GM21619 (cell line): ENCODE data around the gene GPS2.
A peak's percentile ranks its signal among the peaks of the same experiment; 100 is the strongest.

Experiments
- ATAC-seq: cut with Tn5 transposase; IDR thresholded peaks from one replicate; pipeline ENCODE4 v1.9.1; 2021; ENCODE audit not compliant: unreplicated experiment

Gene GPS2

DNA sequence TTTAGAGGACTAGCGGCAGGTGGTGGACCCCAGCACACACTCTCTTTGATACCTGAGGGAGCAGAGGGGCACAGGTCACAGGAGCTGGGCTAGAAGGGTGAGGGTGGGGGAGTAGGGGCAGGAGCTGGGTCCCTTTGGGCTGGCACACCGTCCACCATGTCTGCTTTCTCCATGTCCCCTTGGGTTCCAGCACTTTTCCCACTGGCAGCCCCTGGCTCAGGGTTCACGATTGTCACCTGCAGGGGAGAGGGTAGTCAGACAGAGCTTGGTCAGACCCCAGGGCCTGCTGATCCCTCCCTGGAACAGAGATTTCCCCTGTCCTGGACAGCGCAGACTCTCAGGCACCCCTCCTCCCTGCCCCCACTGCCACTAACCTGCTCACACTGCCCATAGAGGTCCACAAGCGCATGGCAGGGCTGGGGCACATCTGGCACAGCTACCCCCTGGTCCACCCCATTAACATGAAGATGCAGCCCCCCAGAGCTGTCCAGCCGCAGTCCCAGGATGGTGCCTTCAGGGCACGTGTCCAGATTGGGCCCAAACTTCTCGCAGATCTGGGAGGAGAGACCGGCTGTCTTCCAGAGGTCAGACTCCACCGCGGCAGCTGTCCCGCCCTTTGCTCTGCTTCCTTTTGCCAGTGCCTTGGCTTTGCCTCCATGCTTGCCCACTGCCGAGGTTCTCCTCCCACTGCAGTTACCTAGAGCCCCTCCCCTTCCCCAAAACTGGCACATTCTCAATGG lies 3.1 kb upstream of the GPS2 start:
- ATAC-seq, result no peak

DNA sequence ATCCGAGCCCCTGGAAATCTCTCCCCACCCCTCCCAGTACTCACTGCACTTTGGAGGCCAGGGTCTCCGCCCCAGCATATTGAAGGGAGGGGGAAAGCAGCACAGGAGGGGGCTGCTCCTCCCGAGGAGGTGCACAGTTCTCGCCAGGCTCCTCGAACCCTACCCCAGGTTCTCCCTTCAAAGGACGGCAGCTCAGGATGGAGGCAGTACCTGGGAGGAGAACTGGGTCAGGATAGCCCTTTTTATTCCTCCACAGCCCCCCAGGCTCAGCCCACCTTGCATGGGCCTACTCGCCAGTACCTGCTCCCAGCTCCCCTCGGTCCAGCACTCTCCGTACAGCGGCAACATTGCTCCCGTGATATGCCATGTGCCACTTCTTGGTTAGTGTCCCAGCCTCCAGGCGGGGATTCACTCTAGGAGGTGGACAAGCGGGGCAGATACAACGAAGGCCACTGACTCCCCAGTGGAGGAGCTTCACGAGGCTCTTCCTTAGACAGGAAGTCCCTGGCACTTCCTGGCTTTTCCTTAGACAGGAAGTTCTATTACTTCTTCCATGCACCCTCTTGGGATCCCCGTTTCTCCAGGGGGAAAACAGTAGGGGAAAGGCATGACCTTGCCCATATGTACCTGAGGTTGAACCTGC lies 2.1 kb upstream of the GPS2 start:
- ATAC-seq, result no peak

DNA sequence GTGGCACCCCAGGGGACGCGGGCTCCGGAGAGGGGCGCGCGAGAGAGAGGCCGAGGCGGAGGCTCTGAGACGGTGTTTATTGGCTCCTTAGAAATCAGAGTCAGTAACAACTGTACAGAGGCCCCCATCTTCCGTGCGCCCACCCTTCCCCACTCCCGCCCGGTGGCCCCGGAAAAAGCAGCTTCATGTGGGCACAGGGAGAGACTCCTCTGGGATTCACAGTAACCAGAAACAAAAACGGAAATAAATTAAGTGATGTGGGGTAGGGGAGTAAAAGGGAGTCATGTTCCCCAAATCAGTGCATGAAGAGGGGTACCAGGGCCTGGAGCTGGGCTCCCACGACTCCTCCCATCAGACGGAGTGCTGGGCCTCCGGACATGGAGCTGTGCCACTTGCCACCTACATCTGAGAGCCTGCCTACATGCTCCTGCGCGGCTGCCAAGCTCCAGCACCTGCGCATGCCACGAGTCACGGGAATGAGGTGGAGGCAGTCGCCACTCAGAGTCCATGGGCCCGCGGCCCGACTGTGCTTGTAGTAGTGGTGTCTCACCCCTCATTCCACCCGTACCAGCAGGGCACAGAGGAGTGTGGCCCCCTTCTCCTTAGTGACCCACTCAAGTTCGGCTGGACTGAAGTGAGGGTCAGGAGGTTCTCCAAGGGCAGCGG lies 543 bp upstream of the GPS2 start:
- no peak for ATAC-seq

DNA sequence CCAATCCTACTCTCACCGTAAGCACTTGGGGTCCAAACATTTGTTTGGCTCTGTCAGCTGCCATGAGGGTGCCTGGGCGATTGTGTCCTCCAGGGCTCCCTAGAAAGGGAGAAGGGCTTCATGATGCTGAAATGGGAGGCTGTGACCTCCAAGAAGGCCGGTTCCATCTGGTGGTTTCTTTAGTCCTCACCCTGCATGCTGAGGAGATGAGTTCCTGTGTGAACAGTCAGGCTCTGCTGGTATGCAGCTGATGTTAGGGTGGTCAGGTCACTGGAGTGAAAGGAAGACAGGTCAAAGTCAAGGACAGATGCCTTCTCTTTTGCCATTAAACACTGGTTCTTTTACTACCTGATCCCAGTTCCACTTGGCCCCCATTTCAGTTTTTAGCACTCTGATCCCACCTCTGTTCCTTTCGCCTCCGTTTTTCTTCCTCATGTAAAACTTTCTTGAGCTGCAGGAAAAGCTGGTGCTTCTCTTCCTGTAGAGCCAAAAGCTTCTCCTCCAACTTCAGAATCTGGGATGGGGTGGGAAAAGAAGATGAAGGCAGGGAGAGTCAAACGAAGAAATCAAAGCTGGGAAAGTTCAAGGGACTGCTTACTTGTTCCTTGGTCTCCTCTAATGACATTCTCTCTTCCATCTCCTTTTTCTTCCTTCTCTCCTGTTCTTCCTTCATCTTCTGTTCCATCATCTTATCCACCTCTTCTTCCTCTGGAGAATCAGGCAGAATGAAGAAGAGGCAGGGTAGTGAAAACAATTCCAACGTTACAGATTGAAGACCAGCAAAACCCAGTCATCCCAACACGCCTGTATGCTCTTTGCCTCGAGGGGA lies 1.1 kb downstream of the GPS2 start:
- ATAC-seq, result no peak

DNA sequence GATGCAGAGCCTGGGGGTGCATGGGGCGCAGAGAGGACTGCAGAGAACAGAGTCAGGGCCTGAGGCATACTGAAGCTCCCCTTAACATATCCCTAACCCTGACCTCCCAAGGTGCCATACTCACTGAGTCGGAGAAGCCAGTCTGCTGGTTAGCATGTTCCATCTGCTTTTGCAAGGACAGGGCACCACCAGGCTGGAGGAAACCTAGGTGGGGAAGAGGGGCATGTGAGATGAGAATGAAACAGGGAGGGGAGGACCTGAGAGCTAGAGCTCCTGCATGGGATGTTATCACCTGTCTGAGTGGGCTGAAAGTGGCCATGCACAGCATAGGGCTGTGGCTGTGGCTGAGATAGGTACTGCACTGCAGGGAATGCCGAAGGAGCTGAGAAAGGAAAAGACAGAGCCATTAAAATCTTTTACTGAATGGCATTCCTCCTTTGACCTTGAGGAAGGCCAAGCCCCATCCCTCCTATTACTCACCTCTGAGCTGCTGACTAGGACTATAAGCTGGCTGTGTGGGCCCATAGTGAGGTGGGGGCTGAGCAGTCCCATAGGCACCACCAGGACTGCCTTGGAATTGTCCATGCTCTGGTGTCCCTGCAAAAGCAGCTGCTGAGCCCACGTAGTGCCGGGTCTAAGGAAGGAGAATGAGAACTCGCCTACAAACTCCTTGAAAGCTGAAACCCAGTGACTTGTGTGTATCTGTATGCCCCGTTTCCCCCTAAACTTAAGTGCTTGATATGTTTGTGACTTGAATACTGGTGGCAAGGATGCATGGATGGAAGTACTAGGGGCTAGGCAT lies 1.9 kb downstream of the GPS2 start:
- no peak for ATAC-seq

DNA sequence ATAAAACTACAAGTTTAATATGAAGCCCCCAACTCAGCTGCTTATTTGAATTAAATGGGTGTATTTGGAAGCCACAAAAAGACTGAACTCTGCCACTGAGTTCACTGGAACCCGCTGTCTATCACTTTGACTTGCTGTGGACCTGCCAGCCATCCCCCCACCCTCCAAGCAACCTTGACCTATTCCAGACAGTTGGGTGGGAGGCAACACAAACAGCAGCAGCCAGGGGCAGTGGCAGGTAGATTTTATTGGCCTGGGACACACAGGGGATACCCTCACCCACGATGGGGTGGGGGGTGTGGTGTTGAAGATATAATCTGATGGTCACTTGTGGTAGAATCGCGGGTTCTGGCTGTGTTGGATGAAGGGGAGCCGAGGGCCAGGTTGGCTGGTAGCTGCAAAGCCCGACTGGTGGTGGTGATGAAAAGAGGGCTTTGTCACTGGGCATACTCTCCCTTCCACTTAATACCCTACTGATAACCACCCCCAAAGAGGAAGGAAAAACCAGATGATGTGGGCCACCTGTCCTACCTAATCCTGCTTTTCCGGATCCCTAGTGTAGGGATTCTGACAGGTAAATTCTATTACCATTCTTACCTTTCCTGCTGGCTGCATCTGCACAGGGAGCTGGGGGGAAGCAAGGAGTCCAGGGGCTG lies 2.6 kb downstream of the GPS2 start:
- no peak for ATAC-seq

DNA sequence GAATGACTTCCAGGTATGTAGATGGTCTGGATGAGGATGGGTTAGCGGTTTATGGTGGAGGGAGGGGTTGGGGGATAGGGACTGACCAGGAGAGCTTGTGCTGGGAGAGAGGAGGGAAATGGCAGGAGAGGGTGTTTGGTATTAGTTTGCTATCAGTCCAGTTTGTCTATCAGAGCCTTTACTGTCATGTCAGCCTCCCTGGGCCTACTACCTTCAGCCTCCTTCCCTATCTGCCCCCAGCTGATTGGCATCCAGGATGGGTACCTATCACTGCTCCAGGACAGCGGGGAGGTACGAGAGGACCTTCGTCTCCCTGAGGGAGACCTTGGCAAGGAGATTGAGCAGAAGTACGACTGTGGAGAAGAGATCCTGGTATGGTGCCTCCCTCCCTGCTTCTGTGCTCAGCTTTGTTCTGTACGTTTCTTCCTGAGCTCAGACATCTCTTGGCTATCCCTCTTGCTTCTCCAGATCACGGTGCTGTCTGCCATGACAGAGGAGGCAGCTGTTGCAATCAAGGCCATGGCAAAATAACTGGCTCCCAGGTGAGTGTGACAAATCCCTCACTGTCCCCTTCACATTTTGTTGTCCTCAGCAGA lies 4.0 kb downstream of the GPS2 start:
- no peak for ATAC-seq

DNA sequence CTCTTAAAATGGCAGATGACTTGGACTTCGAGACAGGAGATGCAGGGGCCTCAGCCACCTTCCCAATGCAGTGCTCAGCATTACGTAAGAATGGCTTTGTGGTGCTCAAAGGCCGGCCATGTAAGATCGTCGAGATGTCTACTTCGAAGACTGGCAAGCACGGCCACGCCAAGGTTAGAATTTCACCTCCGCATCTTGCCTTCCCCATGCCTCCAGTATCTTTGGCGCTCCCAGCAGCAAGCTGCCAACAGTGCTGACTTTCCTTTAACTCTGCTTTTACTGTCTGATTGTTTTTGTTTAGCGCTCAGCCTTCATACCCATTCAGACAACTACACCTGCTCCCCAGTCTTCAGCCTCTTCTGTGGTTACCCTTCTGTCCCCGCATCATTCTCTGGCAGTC lies 5.5 kb downstream of the GPS2 start:
- ATAC-seq, result no peak

DNA sequence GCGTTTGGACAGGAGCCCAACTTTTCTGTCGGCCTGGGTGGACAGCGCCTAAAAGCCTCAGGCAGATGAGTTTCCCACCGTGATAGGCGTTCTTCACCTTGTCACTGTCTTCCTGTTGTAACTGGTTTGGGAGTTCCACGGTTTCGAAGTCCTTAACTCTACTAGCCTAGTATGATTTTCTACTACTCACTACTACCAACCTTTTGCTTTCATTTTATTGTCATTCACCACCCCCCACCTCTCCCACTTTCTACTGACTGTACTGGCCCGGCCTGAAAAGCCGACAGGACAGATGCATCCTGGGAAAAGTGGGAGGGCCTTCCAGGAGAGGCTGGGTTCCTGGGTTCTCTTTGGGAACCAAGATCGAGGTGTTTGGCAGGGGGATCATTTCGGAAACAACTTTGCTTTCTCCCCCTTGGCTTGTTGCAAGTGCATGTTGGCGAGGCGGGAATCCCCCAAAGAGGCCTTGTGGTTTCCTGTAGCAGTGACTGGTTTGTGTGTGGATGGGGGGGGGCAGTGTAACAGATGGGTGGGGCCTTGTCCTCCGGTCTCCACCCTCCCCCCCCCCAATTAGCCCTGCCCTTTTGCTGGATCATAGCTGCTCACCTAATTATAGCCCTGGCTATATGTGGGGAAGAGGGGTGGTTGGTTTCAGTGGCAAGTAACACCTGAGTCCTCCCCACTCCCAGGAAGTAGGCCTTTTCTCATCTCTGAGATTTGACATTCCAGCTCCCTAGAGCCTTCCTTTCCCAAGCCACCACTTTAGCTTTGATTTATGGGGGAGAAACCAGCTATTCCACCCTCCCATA lies 6.3 kb downstream of the GPS2 start:
- no peak for ATAC-seq

DNA sequence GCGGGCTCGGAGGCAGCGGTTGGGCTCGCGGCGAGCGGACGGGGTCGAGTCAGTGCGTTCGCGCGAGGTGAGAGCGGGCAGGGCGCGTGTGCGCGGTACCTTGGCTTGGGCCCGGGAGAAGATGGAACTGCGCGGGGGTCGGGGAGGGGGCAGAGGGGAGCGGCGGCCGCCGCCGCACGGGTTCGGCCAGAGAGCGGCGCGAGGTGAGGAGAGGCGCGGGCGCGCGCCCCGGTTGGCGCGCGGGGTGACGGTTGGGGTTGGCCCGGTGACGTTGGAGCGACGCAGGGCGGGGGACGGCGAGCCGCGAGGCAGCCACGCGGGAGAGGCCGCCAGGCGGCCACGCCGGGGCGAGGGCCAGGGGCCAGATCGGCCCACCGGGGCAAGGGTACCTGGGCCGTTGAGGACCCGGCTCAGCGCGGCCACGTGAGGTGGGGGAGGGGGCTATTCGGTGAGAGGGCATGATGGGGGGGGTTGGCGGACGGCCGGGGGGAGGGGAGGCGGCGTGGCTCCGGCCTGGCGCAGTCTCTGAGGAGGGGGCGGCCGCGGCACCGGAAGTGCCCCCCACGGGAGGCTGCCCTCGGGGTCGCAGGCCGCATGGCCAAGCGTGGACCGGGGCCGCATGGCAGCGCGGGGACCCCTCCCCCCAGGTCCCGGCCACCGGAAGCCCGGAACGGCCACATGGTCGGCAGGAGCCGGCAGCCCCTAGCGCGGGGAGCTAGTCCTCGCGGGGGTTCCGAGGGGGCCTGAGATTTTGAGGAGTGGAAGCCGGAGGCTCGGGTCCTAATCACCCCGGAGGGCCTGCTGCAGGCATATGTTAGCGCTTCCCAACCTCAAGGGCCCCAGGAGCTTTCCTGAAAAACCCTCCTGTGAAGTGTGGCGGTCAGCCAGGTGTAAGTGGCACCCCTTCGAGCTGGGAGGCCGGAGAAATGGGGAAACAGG lies 7.2 kb downstream of the GPS2 start:
- ATAC-seq, result no peak

DNA sequence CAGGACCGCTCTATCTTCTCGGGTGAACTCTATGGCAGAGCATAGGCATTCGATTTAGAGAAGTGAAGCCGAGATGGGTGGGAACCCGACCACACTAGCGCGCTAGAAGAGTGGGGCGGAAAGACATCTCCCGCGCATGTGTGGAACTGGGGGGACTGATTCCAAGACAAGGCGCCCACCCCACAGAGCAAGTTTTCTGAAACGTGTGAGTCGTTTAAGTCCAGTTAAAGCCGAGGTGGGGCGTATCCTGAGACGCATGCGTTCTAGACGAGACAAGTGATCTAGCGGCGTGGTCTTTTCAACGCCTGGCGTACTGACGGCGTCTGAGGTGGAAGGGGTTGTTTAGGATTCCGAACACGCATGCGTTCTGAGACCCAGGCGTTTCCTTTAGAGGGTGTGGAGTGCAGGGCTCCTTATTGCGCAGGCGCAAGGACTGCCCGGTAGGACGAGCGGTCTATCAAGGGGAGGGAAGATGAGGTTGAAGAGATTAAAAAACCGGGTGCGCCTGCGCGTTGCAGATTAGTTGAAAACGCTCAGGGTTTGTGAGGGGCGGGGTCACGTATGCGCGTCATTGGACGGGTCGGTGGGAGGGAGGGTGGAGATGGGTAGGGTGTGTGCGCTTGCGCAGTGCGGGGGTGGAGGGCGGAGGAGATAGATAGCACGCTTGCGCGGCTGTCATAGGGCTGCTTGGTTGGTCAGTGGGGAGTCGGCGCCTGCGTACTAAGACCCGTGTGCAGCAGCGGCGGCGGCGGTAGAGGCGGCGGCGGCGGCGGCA lies 8.1 kb downstream of the GPS2 start, which contains the start of gene EIF5A:
Gene EIF5A (plus strand): TSS at position 718 of the 775 bp plus-strand sequence. CDS start 2,008 bp downstream, outside the sequence.
- peak; percentile 54 for ATAC-seq

DNA sequence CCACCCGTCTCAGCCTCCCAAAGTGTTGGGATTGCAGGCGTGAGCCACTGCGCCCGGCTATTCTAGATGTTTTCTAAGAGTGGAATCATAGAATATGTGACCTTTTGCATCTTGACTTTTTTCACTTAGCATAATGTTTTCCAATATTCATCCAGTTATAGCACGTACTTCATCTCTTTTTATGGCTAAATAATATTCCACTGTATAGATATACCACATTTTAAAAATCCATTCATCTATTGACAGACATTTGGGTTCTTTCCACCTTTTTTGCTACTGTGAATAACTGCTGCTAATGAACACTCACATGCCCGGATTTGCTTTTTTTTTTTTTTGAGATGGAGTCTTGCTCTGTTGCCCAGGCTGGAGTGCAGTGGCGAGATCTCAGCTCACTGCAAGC lies 11.0 kb downstream of the GPS2 start:
- no peak for ATAC-seq

DNA sequence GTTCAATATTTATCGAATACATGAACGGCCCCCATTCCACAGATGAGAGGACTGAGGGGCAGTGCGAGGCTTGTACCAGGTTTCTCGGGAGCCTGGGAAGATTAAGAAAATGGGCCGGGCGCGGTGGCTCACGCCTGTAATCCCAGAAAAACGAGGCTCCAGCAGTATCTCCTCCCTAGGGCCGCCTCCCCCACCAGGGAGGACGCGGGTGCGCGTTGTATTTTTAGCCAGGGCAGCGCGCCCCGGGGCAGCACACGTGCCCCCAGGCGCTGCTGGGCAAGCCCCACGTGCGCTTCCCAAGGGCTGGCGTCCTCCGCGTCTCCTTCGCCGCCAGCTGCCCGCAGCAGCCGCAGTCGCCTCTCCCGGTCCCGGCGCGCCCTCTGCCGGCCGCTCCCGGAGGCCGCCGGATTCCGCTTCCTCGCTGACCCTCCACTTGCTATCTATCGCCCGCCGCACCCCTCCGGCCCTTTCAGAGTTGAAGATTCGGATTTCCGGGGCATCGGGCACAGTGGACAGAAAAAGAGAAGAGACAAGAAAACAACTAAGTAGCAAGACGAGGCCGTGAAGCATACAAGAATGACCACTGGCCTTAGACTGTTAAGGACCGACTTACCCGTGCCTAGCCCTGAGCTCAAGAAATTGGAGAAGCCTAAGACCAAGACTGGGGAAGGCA lies 18.8 kb downstream of the GPS2 start:
- no peak for ATAC-seq

DNA sequence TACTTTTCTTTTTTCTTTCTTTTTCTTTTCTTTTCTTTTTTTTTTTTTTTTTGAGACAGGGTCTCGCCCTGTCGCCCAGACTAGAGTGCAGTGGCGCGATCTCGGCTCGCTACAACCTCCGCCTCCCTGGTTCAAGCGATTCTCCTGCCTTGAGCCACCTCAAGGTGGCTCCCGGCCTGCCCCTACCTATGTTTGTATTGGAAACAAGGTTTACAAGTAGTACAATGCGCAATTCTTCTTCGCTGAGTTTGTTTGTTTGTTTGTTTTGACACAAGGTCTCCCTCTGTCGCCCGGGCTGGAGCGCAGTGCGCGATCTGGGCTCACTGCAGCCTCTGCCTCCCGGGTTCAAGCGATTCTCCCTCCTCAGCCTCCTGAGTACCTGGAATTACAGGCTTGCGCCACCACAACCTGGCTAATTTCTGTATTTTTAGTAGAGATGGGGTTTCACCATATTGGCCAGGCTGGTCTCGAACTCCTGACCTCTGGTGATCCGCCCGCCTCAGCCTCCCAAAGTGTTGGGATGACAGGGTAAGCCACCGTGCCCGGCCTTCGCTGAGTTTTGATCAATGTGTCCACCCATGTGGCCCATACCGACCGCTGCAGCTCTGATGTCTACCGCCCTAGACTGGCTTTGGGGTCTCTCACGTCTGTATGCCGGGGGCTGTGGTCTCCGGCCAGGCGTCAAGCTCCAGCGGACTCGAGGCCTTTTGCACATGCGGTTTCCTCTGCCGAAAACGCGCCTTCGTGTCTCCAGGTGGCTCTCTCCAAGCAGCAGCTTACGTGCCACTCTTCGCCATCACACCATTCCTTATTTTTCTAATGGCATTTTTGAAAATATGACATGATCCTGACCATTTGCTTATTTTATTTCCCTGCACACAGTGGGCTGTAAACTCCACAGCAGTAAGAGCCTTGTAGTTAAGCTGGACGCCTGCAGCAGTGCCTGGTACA lies 19.7 kb downstream of the GPS2 start:
- ATAC-seq, result no peak

DNA sequence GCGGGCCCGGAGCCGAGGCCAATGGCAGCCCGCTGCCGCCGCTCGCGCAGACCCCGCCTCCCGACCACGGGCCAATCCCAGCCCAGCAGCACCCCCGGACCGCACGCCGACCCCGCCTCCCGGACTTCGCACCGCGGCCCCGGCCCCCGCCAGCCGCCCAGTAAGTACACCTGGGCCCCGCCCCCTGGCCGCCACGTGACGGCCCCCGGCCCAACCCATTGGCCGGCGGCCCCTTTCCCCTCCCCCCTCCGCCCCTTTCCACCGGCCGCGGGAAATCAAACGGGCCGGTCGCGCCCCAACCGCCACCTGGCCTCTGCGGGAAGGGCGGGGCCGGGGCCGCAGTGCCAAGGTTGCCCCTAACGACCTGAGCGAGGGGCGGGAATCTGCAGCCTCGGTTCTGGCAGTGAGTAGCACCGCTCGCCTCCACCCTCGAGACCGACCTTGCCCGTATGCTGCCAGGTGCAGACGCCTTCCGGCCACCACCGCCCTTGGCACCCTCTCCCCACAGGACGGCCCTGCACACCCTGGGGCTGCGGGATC lies 20.5 kb downstream of the GPS2 start, which contains the start of gene YBX2:
Gene YBX2 (minus strand): TSS at position 26 of the 540 bp plus-strand sequence. CDS start 139 bp downstream, outside the sequence.
- no peak for ATAC-seq
